HL-60 (cell line): ENCODE results near the gene TMEM9.

Experiments used
- DNase-seq, 2 experiments: peaks; one replicate each; pipeline ENCODE4 v3.0.0-alpha.2; 2010 to 2020; ENCODE audit warnings: low read depth in 1 of 2, low spot score in 1 of 2
- H3K27ac ChIP-seq: fragments of 250-450 bp; sonication (Bioruptor Pico); replicated peaks from 2 replicates; pipeline ENCODE4 v1.5.1; 2020; ENCODE audit warnings: mild to moderate bottlenecking, moderate library complexity
- H3K27me3 ChIP-seq: fragments of 250-450 bp; sonication (Bioruptor Pico); 2 replicates; pipeline ENCODE4 v1.5.1; 2021; ENCODE audit warnings: mild to moderate bottlenecking, moderate library complexity; ENCODE audit not compliant: insufficient read depth, poor library complexity, severe bottlenecking
- H3K4me3 ChIP-seq: replicated peaks from 2 replicates; pipeline ENCODE4 v1.5.1; 2011; ENCODE audit warnings: mild to moderate bottlenecking, control low read depth, low read length; ENCODE audit not compliant: insufficient read depth
- CTCF ChIP-seq: IDR thresholded peaks from one replicate; pipeline ENCODE4 v1.5.1; 2011; ENCODE audit warnings: low read length, control low read depth, inconsistent platforms; ENCODE audit not compliant: insufficient read depth
- GABPA ChIP-seq: IDR thresholded peaks from 2 replicates; pipeline ENCODE4 v1.6.1; 2012; ENCODE audit warnings: low read depth
- POLR2AphosphoS5 ChIP-seq: IDR thresholded peaks from 2 replicates; pipeline ENCODE4 v1.6.1; 2012; ENCODE audit warnings: low read depth
- REST ChIP-seq: IDR thresholded peaks from 2 replicates; pipeline ENCODE4 v1.6.1; 2012; ENCODE audit warnings: low read depth; ENCODE audit not compliant: insufficient replicate concordance
- SPI1 ChIP-seq: IDR thresholded peaks from 2 replicates; pipeline ENCODE4 v1.6.1; 2012; ENCODE audit warnings: low read depth, mild to moderate bottlenecking, borderline replicate concordance

TMEM9 gene

DNA sequence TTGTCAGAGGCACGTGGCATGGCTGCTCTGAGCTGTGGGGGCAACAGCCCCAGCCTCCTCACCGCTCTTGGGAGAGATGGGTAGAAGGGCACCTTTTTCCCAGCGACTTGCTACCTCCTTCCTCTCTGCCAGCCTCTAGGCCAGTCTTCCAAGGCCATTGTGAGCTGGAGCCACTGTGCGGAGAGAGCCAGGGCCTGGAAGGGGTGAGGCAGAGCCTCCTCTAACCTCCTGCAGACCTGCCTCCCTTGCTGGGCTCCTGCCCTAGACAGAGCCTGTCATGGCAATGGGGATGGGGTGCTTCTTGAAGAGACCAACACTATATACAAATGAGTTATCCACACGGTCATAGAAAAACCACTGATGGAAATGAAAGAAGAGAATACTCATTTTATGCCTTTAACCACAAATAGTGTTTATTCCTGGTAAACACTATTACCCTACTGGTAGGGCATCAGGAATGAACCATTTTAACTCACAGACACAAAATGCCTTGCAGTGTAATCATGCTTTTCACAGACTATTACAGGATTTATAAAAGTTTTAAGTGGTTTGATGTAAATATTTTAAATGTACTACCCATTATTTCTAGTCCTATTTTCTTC, 31.4 kb upstream of the TMEM9 start:
- H3K27me3 ChIP-seq, result peaks cover 3% of the 10 kb centered on the region
- no peak for TF ChIP-seq SPI1
- DNase-seq, result no peak
- H3K4me3 ChIP-seq, result no peak overlapping the region
- H3K27ac ChIP-seq, result no peak overlapping the region

GRCh38 chr1:201185123-201185453, 30.8 kb upstream of the TMEM9 start:
- no peak for DNase-seq
- no peak for TF ChIP-seq REST
- no peak for TF ChIP-seq CTCF
- TF ChIP-seq POLR2AphosphoS5, result no peak
- TF ChIP-seq GABPA, result no peak
- no peak for TF ChIP-seq SPI1
- Histone ChIP-seq H3K27ac (no peak overlapping the region), H3K27me3 (peaks cover 3% of the 10 kb centered on the region), H3K4me3 (no peak overlapping the region)

DNA sequence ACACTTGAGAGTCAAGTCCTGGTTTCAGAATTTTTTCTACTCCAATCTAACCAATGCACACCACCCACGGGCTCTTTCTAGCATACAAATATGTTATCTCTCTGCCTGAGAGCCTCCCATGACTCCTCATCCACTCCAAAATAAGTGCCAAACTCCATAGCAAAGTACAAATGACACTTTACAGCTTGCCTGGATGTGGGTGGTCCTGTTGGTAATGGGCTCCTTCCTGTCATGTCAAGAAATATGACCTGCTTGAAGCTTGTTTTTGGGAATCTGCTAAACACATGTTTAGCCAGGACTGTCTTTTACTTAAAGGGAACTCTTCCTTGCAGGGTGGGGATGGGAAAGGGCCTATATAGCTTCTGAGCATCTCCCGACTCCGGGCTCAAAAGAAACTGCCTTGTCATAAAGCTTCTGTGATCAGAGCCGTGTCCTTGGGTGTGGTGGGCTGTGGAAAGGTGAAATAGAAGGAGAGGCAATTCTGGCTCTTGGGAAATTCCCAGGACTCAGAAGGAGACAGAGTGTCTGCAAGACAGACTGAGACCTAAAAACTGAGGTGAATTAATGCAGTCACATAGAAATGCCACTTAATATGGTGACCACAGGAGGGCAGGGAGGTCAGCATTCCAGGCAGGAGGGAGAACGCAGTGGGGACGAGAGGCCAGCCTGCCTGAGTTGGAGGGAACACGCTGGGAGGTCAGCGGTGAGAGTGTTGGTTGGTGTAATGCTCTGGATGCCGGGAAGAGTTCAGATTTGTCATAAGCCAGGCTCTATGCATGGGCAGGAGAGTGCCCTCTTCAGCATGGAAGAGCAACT, 30.2 kb upstream of the TMEM9 start:
- Histone ChIP-seq H3K4me3 (no peak overlapping the region), H3K27ac (no peak overlapping the region), H3K27me3 (peaks cover 1% of the 10 kb centered on the region)
- TF ChIP-seq REST (no peak), GABPA (no peak), CTCF (no peak), SPI1 (no peak), POLR2AphosphoS5 (no peak)
- DNase-seq, result no peak

DNA sequence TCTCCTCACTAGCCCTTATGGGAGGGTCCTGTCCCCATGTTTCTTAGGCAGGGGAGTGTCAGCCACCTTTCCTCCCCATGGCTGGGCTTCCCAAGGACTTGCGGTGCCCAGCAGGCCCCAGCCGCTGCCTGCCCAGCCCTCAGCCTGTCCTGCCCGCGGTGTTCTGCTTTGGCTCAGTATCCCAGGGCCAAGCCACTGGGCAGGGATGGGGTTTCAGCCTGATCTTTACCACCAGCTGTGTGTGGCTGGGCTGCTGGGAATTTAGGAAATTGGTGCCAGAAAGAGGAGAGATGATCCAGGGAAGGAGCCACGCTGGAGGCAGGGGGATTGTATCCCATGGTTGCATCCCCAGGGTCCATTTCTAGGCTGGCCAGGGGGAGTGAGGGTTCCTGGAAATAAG, 29.5 kb upstream of the TMEM9 start:
- no peaks in the 10 kb centered on the region for H3K27me3 ChIP-seq
- DNase-seq, result no peak

More for the DNA sequence above, 29.5 kb upstream of the TMEM9 start:
- H3K4me3 ChIP-seq, result no peak overlapping the region
- H3K27ac ChIP-seq, result no peak overlapping the region
- TF ChIP-seq CTCF (no peak), SPI1 (no peak), REST (no peak), POLR2AphosphoS5 (no peak), GABPA (no peak)
